ENCODE results near the gene MAP7D2. TPM values are rescaled to one million over a fixed set of nuclear protein-coding genes. Genes with fewer than 3 reads are reported as not detected.

Gene MAP7D2
- total RNA-seq, 4 donors from 2014 or later = 2.1 to 4.4 (median 2.2) TPM; not detected in 1

DNA sequence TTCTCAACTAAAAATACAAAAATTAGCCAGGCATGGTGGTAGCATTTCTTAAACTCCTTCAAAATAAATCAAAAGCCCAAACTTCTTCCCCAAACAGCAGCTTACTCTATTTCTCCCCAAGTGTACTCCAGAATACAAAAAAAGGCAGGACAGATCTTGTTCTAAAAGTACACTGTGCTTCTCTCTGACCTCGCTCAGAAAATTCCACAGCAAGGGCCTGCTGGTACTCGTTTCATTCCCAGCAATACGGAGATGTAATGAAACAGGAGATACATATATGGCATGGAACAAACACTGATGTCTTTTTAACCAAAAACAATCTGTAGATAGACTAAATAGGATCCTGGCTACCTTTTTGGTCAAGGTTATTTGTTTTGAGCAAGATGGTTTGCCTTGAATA is 25.2 kb downstream of the MAP7D2 start:
- no peaks in the 10 kb centered on the region for H3K9me3 ChIP-seq
- TF ChIP-seq EP300 (IDR thresholded peaks at IDR 0.05; ENCODE audit: low read depth) (no peak), CTCF (IDR thresholded peaks at IDR 0.05) (no peak), POLR2A (IDR thresholded peaks at IDR 0.05) (no peak), POLR2AphosphoS5 (IDR thresholded peaks at IDR 0.05) (no peak)
- WGBS, 2 donors (ENCODE audit: low coverage in 1 of 2) = 69% methylated on average over 3 of the region's 3 CpGs; no CpG with 5 or more reads in 1 of the 2 donors
- no peaks in the 10 kb centered on the region for H3K36me3 ChIP-seq
- no peak for DNase-seq
- H3K4me3 ChIP-seq = no peak overlapping the region
- in situ Hi-C loops (cut with MboI; ENCODE audit: low pct_ligation_motif_present in 1 of 4, low pct_unique_long_range_greater_than_20kb in 1 of 4, low sequenced_read_pairs in 3 of 4) (no loop called here), intact Hi-C loops (cut with DNase I; ENCODE audit: low total_unique reads) (no loop called here)
- no peaks in the 10 kb centered on the region for H3K4me1 ChIP-seq
- no peaks in the 10 kb centered on the region for H3K27me3 ChIP-seq
- no peak overlapping the region for H3K27ac ChIP-seq

DNA sequence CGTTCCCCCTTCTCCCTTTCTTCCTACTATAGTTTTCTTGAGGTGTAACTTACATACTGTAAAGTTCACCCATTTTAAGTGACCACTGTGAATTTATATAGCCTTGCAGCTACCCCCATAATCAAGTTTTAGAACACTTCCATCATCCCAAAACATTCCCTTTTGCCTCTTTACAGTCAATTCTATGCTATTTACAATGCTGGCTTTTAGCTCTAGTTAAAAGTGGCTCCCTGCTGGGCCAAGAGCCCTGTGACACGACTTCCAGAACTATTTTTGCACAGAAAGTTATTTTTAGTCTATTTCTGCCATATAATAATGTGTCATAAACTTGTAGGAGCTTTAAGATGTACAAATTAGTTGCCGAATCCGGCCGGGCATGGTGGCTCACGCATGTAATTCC is 26.9 kb downstream of the MAP7D2 start:
- intact Hi-C loops (cut with DNase I; ENCODE audit: low total_unique reads) = no loop called here

GRCh38 chrX:20080277-20080676 is 36.4 kb downstream of the MAP7D2 start:
- no peak overlapping the region for H3K27ac ChIP-seq
- no peak overlapping the region for H3K4me3 ChIP-seq
- DNase-seq = no peak
- no peaks in the 10 kb centered on the region for H3K9me3 ChIP-seq
- H3K27me3 ChIP-seq = no peaks in the 10 kb centered on the region
- no peak for TF ChIP-seq POLR2AphosphoS5 (IDR thresholded peaks at IDR 0.05)
- intact Hi-C loops (cut with DNase I; ENCODE audit: low total_unique reads) = no loop called here
- H3K4me1 ChIP-seq = no peaks in the 10 kb centered on the region
- no peaks in the 10 kb centered on the region for H3K36me3 ChIP-seq
- in situ Hi-C loops (cut with MboI; ENCODE audit: low pct_ligation_motif_present in 1 of 4, low pct_unique_long_range_greater_than_20kb in 1 of 4, low sequenced_read_pairs in 3 of 4) = no loop called here
- WGBS, 2 donors (ENCODE audit: low coverage in 1 of 2) = 89% methylated on average over 1 of the region's 1 CpG; no CpG with 5 or more reads in 1 of the 2 donors

More for the DNA sequence above, 26.9 kb downstream of the MAP7D2 start:
- DNase-seq = no peak
- H3K36me3 ChIP-seq = no peaks in the 10 kb centered on the region
- no peaks in the 10 kb centered on the region for H3K9me3 ChIP-seq
- in situ Hi-C loops (cut with MboI; ENCODE audit: low pct_ligation_motif_present in 1 of 4, low pct_unique_long_range_greater_than_20kb in 1 of 4, low sequenced_read_pairs in 3 of 4) = no loop called here
- no peak overlapping the region for H3K4me3 ChIP-seq
- H3K27ac ChIP-seq = no peak overlapping the region
- no peaks in the 10 kb centered on the region for H3K27me3 ChIP-seq
- TF ChIP-seq CTCF (IDR thresholded peaks at IDR 0.05) (no peak), POLR2AphosphoS5 (IDR thresholded peaks at IDR 0.05) (no peak), EP300 (IDR thresholded peaks at IDR 0.05; ENCODE audit: low read depth) (no peak), POLR2A (IDR thresholded peaks at IDR 0.05) (no peak)
- no peaks in the 10 kb centered on the region for H3K4me1 ChIP-seq
- WGBS, 2 donors (ENCODE audit: low coverage in 1 of 2) = 70% methylated on average over 6 of the region's 6 CpGs; no CpG with 5 or more reads in 1 of the 2 donors

DNA sequence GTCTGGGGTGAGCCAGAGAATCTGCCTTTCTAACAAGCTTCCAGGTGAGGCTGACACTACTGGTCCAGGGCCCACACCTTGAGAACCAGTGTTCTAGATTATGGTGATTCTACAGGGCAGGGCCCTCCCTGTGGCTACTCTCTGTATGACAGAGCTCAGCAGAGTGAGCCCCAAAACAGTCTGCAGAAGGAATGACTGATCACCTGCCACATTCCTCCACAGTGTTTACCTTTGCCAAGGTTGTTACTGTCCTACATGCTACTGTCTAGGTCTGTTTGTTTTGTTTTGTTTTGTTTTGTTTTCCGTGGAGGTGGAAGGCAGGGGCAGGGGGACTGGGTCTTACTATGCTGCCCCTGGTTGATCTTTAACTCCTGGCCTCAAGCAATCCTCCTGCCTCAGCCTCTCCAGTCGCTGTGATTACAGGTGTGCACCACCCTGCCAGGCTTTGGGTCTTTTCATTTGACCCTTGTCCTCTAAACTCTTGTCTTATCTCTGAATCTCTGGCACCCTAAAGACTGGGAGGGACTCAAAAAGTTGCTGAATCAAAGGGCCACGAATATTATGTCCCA is 45.1 kb downstream of the MAP7D2 start:
- in situ Hi-C loops (cut with MboI; ENCODE audit: low pct_ligation_motif_present in 1 of 4, low pct_unique_long_range_greater_than_20kb in 1 of 4, low sequenced_read_pairs in 3 of 4) (no loop called here), intact Hi-C loops (cut with DNase I; ENCODE audit: low total_unique reads) (no loop called here)
- 41% methylated on average over 3 of the region's 3 CpGs; no CpG with 5 or more reads in 1 of the 2 donors for WGBS, 2 donors (ENCODE audit: low coverage in 1 of 2)

More for the DNA sequence above, 45.1 kb downstream of the MAP7D2 start:
- Histone ChIP-seq H3K27me3 (no peaks in the 10 kb centered on the region), H3K27ac (no peak overlapping the region), H3K36me3 (no peaks in the 10 kb centered on the region), H3K4me3 (no peak overlapping the region), H3K4me1 (peaks cover 0 to 5% (median 2%) of the 10 kb centered on the region in 4 donors), H3K9me3 (no peaks in the 10 kb centered on the region)
- DNase-seq = no peak
- TF ChIP-seq EP300 (IDR thresholded peaks at IDR 0.05; ENCODE audit: low read depth) = no peak
- no peak for TF ChIP-seq POLR2A (IDR thresholded peaks at IDR 0.05)
- no peak for TF ChIP-seq POLR2AphosphoS5 (IDR thresholded peaks at IDR 0.05)
- TF ChIP-seq CTCF (IDR thresholded peaks at IDR 0.05) = no peak

Measured in transverse colon (tissue), 4 donors.